IMR-90 (cell line): ENCODE results near the gene CXCL12. TPM values are rescaled to one million over a fixed set of nuclear protein-coding genes. Genes with fewer than 3 reads are reported as not detected.

ENCODE experiments used
- ATAC-seq: fragments of 200-7000 bp; cut with Tn5 transposase; 2 replicates; pipeline ENCODE4 v1.9.1; 2020; ENCODE audit warnings: low read depth, mild to moderate bottlenecking, moderate library complexity
- BruUV-seq: library from RNA; stranded (reverse); fragments of 400-500 nt; replicated peaks from 2 replicates; lab custom pipeline; 2021; lab: Mats Ljungman, UMichigan
- CTCF ChIA-PET: fragments of 300-600 bp; formaldehyde crosslinking; extraction: SDS; loops from one replicate; lab custom pipeline; 2021; ENCODE audit warnings: antibody characterized with exemption; lab: Yijun Ruan, JAX
- POLR2A ChIA-PET: fragments of 300-600 bp; sonication (Branson Sonifier 250); formaldehyde crosslinking; loops from one replicate; lab custom pipeline; 2022; ENCODE audit warnings: antibody characterized with exemption; ENCODE audit not compliant: unreplicated experiment; lab: Charles Lee
- DNase-seq: peaks from one replicate; pipeline ENCODE4 v3.0.0; 2013
- H2AFZ ChIP-seq: replicated peaks from 2 replicates; pipeline ENCODE3; 2013; ENCODE audit warnings: low read length, mild to moderate bottlenecking; ENCODE audit not compliant: poor library complexity
- H2AK5ac ChIP-seq: 2 replicates; pipeline ENCODE4 v1.6.1; 2013; ENCODE audit warnings: low read depth, low read length, inconsistent platforms
- H2AK9ac ChIP-seq: replicated peaks from 2 replicates; pipeline ENCODE3; 2013; ENCODE audit warnings: mild to moderate bottlenecking, low read depth, low read length, moderate library complexity; ENCODE audit not compliant: poor library complexity
- H2BK120ac ChIP-seq: 2 replicates; pipeline ENCODE4 v1.6.1; 2013; ENCODE audit warnings: low read depth, low read length, inconsistent platforms
- H2BK15ac ChIP-seq: 3 replicates; pipeline ENCODE4 v1.6.1; 2013; ENCODE audit warnings: low read depth, low read length, inconsistent platforms
- H2BK20ac ChIP-seq: 2 replicates; pipeline ENCODE4 v1.6.1; 2013; ENCODE audit warnings: low read depth, mild to moderate bottlenecking, inconsistent platforms, low read length, moderate library complexity
- H2BK5ac ChIP-seq: 2 replicates; pipeline ENCODE4 v1.6.1; 2013; ENCODE audit warnings: mild to moderate bottlenecking, low read depth, low read length, inconsistent platforms; ENCODE audit not compliant: poor library complexity, severe bottlenecking
- H3K14ac ChIP-seq: replicated peaks from 2 replicates; pipeline ENCODE4 v1.6.1; 2013; ENCODE audit warnings: low read depth, low read length, inconsistent platforms
- H3K18ac ChIP-seq: 2 replicates; pipeline ENCODE4 v1.6.1; 2013; ENCODE audit warnings: low read depth, low read length, control low read depth
- H3K23ac ChIP-seq: 2 replicates; pipeline ENCODE4 v1.6.1; 2013; ENCODE audit warnings: low read depth, low read length, inconsistent platforms
- H3K27ac ChIP-seq: 2 replicates; pipeline ENCODE4 v1.5.1; 2013; ENCODE audit warnings: mild to moderate bottlenecking, control low read depth, low read length; ENCODE audit not compliant: insufficient read depth
- H3K27me3 ChIP-seq: 2 replicates; pipeline ENCODE4 v1.6.1; 2013; ENCODE audit warnings: low read length; ENCODE audit not compliant: control insufficient read depth, insufficient read depth
- H3K36me3 ChIP-seq: 2 replicates; pipeline ENCODE4 v1.6.1; 2013; ENCODE audit warnings: low read length, mixed read lengths; ENCODE audit not compliant: control insufficient read depth, insufficient read depth
- H3K4ac ChIP-seq: 2 replicates; pipeline ENCODE4 v1.6.1; 2013; ENCODE audit warnings: low read depth, low read length, inconsistent platforms
- H3K4me1 ChIP-seq: 2 replicates; pipeline ENCODE4 v1.6.1; 2013; ENCODE audit warnings: low read length, mixed read lengths; ENCODE audit not compliant: control insufficient read depth, insufficient read depth
- H3K4me2 ChIP-seq: 2 replicates; pipeline ENCODE4 v1.6.1; 2013; ENCODE audit warnings: low read depth, mild to moderate bottlenecking, control low read depth, low read length, moderate library complexity
- H3K4me3 ChIP-seq: 2 replicates; pipeline ENCODE4 v1.5.1; 2013; ENCODE audit warnings: low read depth, mild to moderate bottlenecking, control low read depth, low read length, moderate library complexity; ENCODE audit not compliant: insufficient read depth
- H3K56ac ChIP-seq: 2 replicates; pipeline ENCODE4 v1.6.1; 2013; ENCODE audit warnings: low read length, inconsistent platforms; ENCODE audit not compliant: insufficient read depth; ENCODE audit errors: extremely low read depth
- H3K79me1 ChIP-seq, 2 experiments: 2 replicates each; pipeline ENCODE4 v1.6.1; 2013; ENCODE audit warnings: low read length in 2 of 2, inconsistent platforms in 1 of 2, low read depth in 1 of 2
- H3K9ac ChIP-seq: 2 replicates; pipeline ENCODE4 v1.6.1; 2013; ENCODE audit warnings: low read depth, low read length, control low read depth
- H3K9me1 ChIP-seq: 2 replicates; pipeline ENCODE4 v1.6.1; 2013; ENCODE audit warnings: low read length, inconsistent platforms; ENCODE audit not compliant: insufficient read depth
- H3K9me3 ChIP-seq: 2 replicates; pipeline ENCODE4 v1.6.1; 2013; ENCODE audit warnings: low read length; ENCODE audit not compliant: control insufficient read depth, insufficient read depth
- H4K20me1 ChIP-seq: 2 replicates; pipeline ENCODE4 v1.6.1; 2013; ENCODE audit warnings: low read length, inconsistent platforms; ENCODE audit not compliant: insufficient read depth
- H4K5ac ChIP-seq: 2 replicates; pipeline ENCODE4 v1.6.1; 2013; ENCODE audit warnings: mild to moderate bottlenecking, low read depth, low read length, control low read depth
- H4K8ac ChIP-seq, 2 experiments: 2 replicates each; pipeline ENCODE4 v1.6.1; 2013; ENCODE audit warnings: low read depth in 2 of 2, low read length in 2 of 2, control low read depth in 1 of 2, inconsistent platforms in 1 of 2
- H4K91ac ChIP-seq: 2 replicates; pipeline ENCODE4 v1.6.1; 2013; ENCODE audit warnings: low read depth, low read length, inconsistent platforms; ENCODE audit not compliant: insufficient read depth
- BHLHE40 ChIP-seq: fragments of 150-350 bp; IDR thresholded peaks from 2 replicates; pipeline ENCODE4 v1.6.1; 2016; ENCODE audit warnings: mild to moderate bottlenecking, low read depth, low read length
- CEBPB ChIP-seq: IDR thresholded peaks from 2 replicates; pipeline ENCODE4 v1.6.1; 2012; ENCODE audit warnings: low read depth, low read length, improper control_type of control experiment
- CHD1 ChIP-seq: IDR thresholded peaks from 2 replicates; pipeline ENCODE4 v1.6.1; 2012; ENCODE audit warnings: low read depth, low read length, improper control_type of control experiment
- MAFK ChIP-seq: IDR thresholded peaks from 2 replicates; pipeline ENCODE4 v1.6.1; 2012; ENCODE audit warnings: low read depth, low read length, improper control_type of control experiment
- MXI1 ChIP-seq: IDR thresholded peaks from 2 replicates; pipeline ENCODE4 v1.6.1; 2012; ENCODE audit warnings: low read depth, mild to moderate bottlenecking, low read length, moderate library complexity, borderline replicate concordance
- NFE2L2 ChIP-seq: fragments of 150-350 bp; IDR thresholded peaks from 2 replicates; pipeline ENCODE4 v1.6.1; 2016; ENCODE audit warnings: low read depth, mild to moderate bottlenecking, low read length
- POLR2A ChIP-seq: IDR thresholded peaks from 2 replicates; pipeline ENCODE4 v1.6.1; 2012; ENCODE audit warnings: mild to moderate bottlenecking, low read depth, low read length
- USF2 ChIP-seq: fragments of 150-350 bp; IDR thresholded peaks from 2 replicates; pipeline ENCODE4 v1.6.1; 2017; ENCODE audit warnings: mild to moderate bottlenecking, antibody characterized with exemption, low read length, low read depth
- WGBS, 2 experiments: methylation state at CpG; one replicate each; pipeline versions ENCODE4 v1.1.5 to v1.1.7; 2013; ENCODE audit warnings: missing lambda C conversion rate in 2 of 2; ENCODE audit not compliant: insufficient read length in 1 of 2; ENCODE audit errors: extremely low coverage in 2 of 2; 5-methylcytosine and 5-hydroxymethylcytosine counted together
- dilution Hi-C: fragments of 300-500 bp; cut with HindIII; formaldehyde crosslinking; loops from one replicate; pipeline ENCODE4 v1.14.3; 2018; ENCODE audit warnings: low sequenced_read_pairs; ENCODE audit not compliant: unreplicated experiment
- in situ Hi-C: fragments of 300-500 bp; cut with MboI; formaldehyde crosslinking; loops from 3 replicates; pipeline ENCODE4 v1.14.3; 2019; ENCODE audit warnings: low sequenced_read_pairs, inconsistent platforms, mixed read lengths
- intact Hi-C: fragments of 100-400 bp; cut with micrococcal nuclease; formaldehyde crosslinking; loops from 2 replicates; pipeline ENCODE4 v1.10.0; 2022
- polyA plus RNA-seq, 3 experiments: library from polyadenylated mRNA; depleted of rRNA; stranded (reverse); fragments of >200 nt; gene quantifications; 2 replicates each; pipeline ENCODE4 v1.2.3, GENCODE V29; 2012; ENCODE audit warnings: low replicate concordance in 1 of 3
- total RNA-seq: library from RNA; depleted of rRNA; stranded (reverse); fragments of >200 nt; gene quantifications from 2 replicates; pipeline ENCODE4 v1.2.3, GENCODE V29; 2012
- TF ChIP-seq, protein P1 (sequence below): fragments of 150-350 bp; IDR thresholded peaks from 2 replicates; pipeline ENCODE4 v1.6.1; 2016; ENCODE audit warnings: low read depth, mild to moderate bottlenecking, low read length, moderate library complexity, borderline replicate concordance
- TF ChIP-seq, protein P2 (sequence below): conservative IDR thresholded peaks from 2 replicates; pipeline ENCODE4 v1.5.1; 2012; ENCODE audit warnings: mild to moderate bottlenecking, low read depth, low read length, improper control_type of control experiment

CXCL12 gene
- total and polyA plus RNA-seq, 2 of the 4 experiments (the other 2 are of a cell fraction), result 15.8 to 80.7 TPM

DNA sequence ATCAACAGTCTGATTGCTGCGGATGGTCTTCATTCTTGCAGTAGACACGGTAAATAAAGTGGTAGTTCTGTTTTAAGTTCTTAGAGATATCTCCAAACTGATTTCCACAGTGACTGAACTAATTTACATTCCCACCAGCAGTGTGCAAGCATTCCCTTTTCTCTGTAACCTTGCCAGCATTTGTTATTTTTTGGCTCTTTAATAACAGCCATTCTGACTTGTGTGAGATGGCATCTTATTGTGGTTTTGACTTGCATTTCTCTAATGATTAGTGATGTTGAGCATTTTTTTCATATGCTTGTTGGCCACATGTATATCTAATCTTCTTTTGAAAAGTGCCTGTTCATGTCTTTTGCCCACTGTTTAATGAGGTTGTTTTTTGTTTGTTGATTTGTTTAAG is 30.2 kb upstream of the CXCL12 start:
- Histone ChIP-seq H3K9ac (no peak overlapping the region), H3K14ac (no peak overlapping the region), H3K4me1 (peaks cover 2% of the 10 kb centered on the region; the same call in 1 of the 2 replicates), H2BK20ac (no peak overlapping the region), H2AK5ac (no peak overlapping the region), H3K23ac (no peak overlapping the region), H2AFZ (no peak overlapping the region), H3K56ac (no peak overlapping the region), H4K91ac (no peak overlapping the region), H4K8ac (no peak overlapping the region), H2BK5ac (no peak overlapping the region), H3K36me3 (no peaks in the 10 kb centered on the region), H3K4me2 (no peak overlapping the region), H2BK120ac (no peak overlapping the region), H3K79me1 (no peaks in the 10 kb centered on the region), H3K27ac (no peak overlapping the region), H3K18ac (no peak overlapping the region), H3K4me3 (no peak overlapping the region), H4K5ac (no peak overlapping the region), H3K4ac (no peak overlapping the region), H3K9me3 (0 out of 2 replicates have a peak, but pooled peaks cover 5% of the 10 kb centered on the region), H4K20me1 (no peaks in the 10 kb centered on the region), H3K9me1 (no peaks in the 10 kb centered on the region), H3K27me3 (peaks cover 39% of the 10 kb centered on the region), H2BK15ac (no peak overlapping the region), H2AK9ac (no peak overlapping the region)
- dilution Hi-C loops, result no loop called here
- ChIA-PET CTCF (no interaction called here), POLR2A (no interaction called here)
- ATAC-seq, result no peak
- no peak for DNase-seq
- WGBS, 2 experiments, result no CpG with 5 or more reads among the region's 2 CpGs
- intact Hi-C loops, result no loop called here
- no TSS peak for BruUV-seq
- no peak for TF ChIP-seq POLR2A
- TF ChIP-seq BHLHE40, result no peak
- no peak for TF ChIP-seq MXI1
- no peak for TF ChIP-seq USF2
- no peak for TF ChIP-seq NFE2L2
- TF ChIP-seq CEBPB, result no peak
- no peak for TF ChIP-seq CHD1
- no peak for TF ChIP-seq MAFK
- TF ChIP-seq, protein P1, sequence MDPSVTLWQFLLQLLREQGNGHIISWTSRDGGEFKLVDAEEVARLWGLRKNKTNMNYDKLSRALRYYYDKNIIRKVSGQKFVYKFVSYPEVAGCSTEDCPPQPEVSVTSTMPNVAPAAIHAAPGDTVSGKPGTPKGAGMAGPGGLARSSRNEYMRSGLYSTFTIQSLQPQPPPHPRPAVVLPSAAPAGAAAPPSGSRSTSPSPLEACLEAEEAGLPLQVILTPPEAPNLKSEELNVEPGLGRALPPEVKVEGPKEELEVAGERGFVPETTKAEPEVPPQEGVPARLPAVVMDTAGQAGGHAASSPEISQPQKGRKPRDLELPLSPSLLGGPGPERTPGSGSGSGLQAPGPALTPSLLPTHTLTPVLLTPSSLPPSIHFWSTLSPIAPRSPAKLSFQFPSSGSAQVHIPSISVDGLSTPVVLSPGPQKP, result no peak
- TF ChIP-seq, protein P2, sequence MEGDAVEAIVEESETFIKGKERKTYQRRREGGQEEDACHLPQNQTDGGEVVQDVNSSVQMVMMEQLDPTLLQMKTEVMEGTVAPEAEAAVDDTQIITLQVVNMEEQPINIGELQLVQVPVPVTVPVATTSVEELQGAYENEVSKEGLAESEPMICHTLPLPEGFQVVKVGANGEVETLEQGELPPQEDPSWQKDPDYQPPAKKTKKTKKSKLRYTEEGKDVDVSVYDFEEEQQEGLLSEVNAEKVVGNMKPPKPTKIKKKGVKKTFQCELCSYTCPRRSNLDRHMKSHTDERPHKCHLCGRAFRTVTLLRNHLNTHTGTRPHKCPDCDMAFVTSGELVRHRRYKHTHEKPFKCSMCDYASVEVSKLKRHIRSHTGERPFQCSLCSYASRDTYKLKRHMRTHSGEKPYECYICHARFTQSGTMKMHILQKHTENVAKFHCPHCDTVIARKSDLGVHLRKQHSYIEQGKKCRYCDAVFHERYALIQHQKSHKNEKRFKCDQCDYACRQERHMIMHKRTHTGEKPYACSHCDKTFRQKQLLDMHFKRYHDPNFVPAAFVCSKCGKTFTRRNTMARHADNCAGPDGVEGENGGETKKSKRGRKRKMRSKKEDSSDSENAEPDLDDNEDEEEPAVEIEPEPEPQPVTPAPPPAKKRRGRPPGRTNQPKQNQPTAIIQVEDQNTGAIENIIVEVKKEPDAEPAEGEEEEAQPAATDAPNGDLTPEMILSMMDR, result no peak
- in situ Hi-C loops, result no loop called here
